Measurements from ENCODE around the gene DIP2A.

GRCh38 chr21:46411236-46411635 lies 47.5 kb upstream of the DIP2A start:
- no peak for TF ChIP-seq CTCF (IDR thresholded peaks at IDR 0.05; ENCODE audit: low read depth, low read length)
- TF ChIP-seq POLR2A (IDR thresholded peaks at IDR 0.05; ENCODE audit: extremely low read depth, insufficient read length): no peak
- no peak for TF ChIP-seq MAX (IDR thresholded peaks at IDR 0.05; ENCODE audit: low read depth, low read length)

Measured in NB4 (cell line).